Keratinocyte (primary cell): Measurements from ENCODE around the gene PDCD1LG2. TPM values are rescaled to one million over a fixed set of nuclear protein-coding genes. Genes with fewer than 3 reads are reported as not detected.
A peak's percentile ranks its signal among the peaks of the same experiment; 100 is the strongest.

Source experiments
- DNase-seq: peaks from one replicate; pipeline ENCODE4 v3.0.0-alpha.2; 2011; ENCODE audit warnings: low read depth, missing footprints, low spot score
- FAIRE-seq: peaks from 2 replicates; lab custom pipeline; 2011; peaks lifted over from hg19 to GRCh38; lab: Jason Lieb, UNC
- H2AFZ ChIP-seq: 2 replicates; pipeline ENCODE4 v1.6.0; 2012; ENCODE audit warnings: low read length, control low read depth, inconsistent platforms; ENCODE audit not compliant: control insufficient read depth
- H3K27ac ChIP-seq: 2 replicates; pipeline ENCODE4 v1.5.1; 2011; ENCODE audit warnings: low read length; ENCODE audit not compliant: control insufficient read depth, insufficient read depth
- H3K27me3 ChIP-seq: 3 replicates; pipeline ENCODE4 v1.6.0; 2011; ENCODE audit warnings: low read length; ENCODE audit not compliant: control insufficient read depth, insufficient read depth; ENCODE audit errors: extremely low read depth
- H3K36me3 ChIP-seq, 2 experiments: 2 replicates in 1 of 2; 3 replicates in 1 of 2; pipeline ENCODE4 v1.5.1; 2011; ENCODE audit warnings: low read length in 2 of 2, mild to moderate bottlenecking in 1 of 2; ENCODE audit not compliant: control insufficient read depth in 2 of 2, insufficient read depth in 2 of 2; ENCODE audit errors: extremely low read depth in 1 of 2
- H3K4me1 ChIP-seq: 3 replicates; pipeline ENCODE4 v1.5.1; 2011; ENCODE audit warnings: low read length; ENCODE audit not compliant: control insufficient read depth, insufficient read depth; ENCODE audit errors: extremely low read depth
- H3K4me2 ChIP-seq: 3 replicates; pipeline ENCODE4 v1.6.0; 2011; ENCODE audit warnings: low read depth, low read length; ENCODE audit not compliant: control insufficient read depth, insufficient read depth; ENCODE audit errors: extremely low read depth
- H3K4me3 ChIP-seq, 3 experiments: fragments of 200-600 bp in 1 of 3; sonication (generic) in 1 of 3; 2 replicates in 2 of 3; 3 replicates in 1 of 3; pipeline ENCODE4 v1.5.1; 2011 to 2016; ENCODE audit warnings: low read length in 3 of 3, mild to moderate bottlenecking in 3 of 3, control low read depth in 2 of 3, inconsistent platforms in 1 of 3, low read depth in 1 of 3, mixed read lengths in 1 of 3, mixed run types in 1 of 3, moderate library complexity in 1 of 3; ENCODE audit not compliant: control insufficient read depth in 2 of 3, insufficient read depth in 2 of 3; ENCODE audit errors: extremely low read depth in 1 of 3
- H3K79me2 ChIP-seq: 2 replicates; pipeline ENCODE4 v1.6.0; 2012; ENCODE audit warnings: low read length; ENCODE audit not compliant: control insufficient read depth, insufficient read depth
- H3K9ac ChIP-seq: 3 replicates; pipeline ENCODE4 v1.6.0; 2011; ENCODE audit warnings: low read length; ENCODE audit not compliant: control insufficient read depth, insufficient read depth; ENCODE audit errors: extremely low read depth
- H3K9me1 ChIP-seq: 3 replicates; pipeline ENCODE4 v1.6.0; 2011; ENCODE audit warnings: low read length; ENCODE audit not compliant: control insufficient read depth, insufficient read depth; ENCODE audit errors: extremely low read depth
- H3K9me3 ChIP-seq: 2 replicates; pipeline ENCODE4 v1.5.1; 2012; ENCODE audit warnings: low read depth, low read length; ENCODE audit not compliant: control insufficient read depth
- H4K20me1 ChIP-seq: 3 replicates; pipeline ENCODE4 v1.6.0; 2011; ENCODE audit warnings: low read length; ENCODE audit not compliant: control insufficient read depth, insufficient read depth; ENCODE audit errors: extremely low read depth
- CTCF ChIP-seq, 3 experiments: IDR thresholded peaks in 1 of 3; conservative IDR thresholded peaks in 1 of 3; optimal IDR thresholded peaks in 1 of 3; 2 replicates in 2 of 3; 3 replicates in 1 of 3; pipeline versions ENCODE3 to v1.5.1; 2011; ENCODE audit warnings: low read length in 3 of 3, mild to moderate bottlenecking in 3 of 3, moderate library complexity in 2 of 3, control low read depth in 1 of 3, inconsistent platforms in 1 of 3; ENCODE audit not compliant: insufficient read depth in 2 of 3; ENCODE audit errors: extremely low read depth in 1 of 3
- EZH2 ChIP-seq: IDR thresholded peaks from one replicate; pipeline ENCODE4 v1.6.1; 2012; ENCODE audit warnings: inconsistent platforms, mild to moderate bottlenecking, low read length, moderate library complexity
- dilution Hi-C: fragments of 300-500 bp; cut with MboI; formaldehyde crosslinking; loops from one replicate; pipeline ENCODE4 v1.7.0; 2020; ENCODE audit warnings: low sequenced_read_pairs; ENCODE audit not compliant: extremely low pct_ligation_motif_present
- polyA plus RNA-seq, 5 experiments: library from polyadenylated mRNA; depleted of rRNA in 3 of 5; stranded (reverse) in 3 of 5; stranded (forward) in 1 of 5; unstranded in 1 of 5; fragments of >200 nt; gene quantifications; 1 replicate in 1 of 5; 2 replicates in 3 of 5; 3 replicates in 1 of 5; pipeline versions ENCODE4 v1.2.1 to v1.2.3, GENCODE V29; 2011 to 2012; ENCODE audit warnings: missing spikeins in 2 of 5, low read depth in 1 of 5, low replicate concordance in 1 of 5

PDCD1LG2 gene
- polyA plus RNA-seq, 1 donor (not counting 4 experiments of a cell fraction or from before 2014, with no cell fraction given), result 20.2 TPM

- peaks cover 9% of the 10 kb centered on the region for H3K4me1 ChIP-seq
- dilution Hi-C loops, result no loop called here
Observed at GRCh38 chr9:5575000-5575399, 64.7 kb downstream of the PDCD1LG2 start.

GRCh38 chr9:5577225-5577624 is 66.9 kb downstream of the PDCD1LG2 start:
- H2AFZ ChIP-seq, result no peak overlapping the region
- FAIRE-seq (no peak), DNase-seq (no peak)
- no peaks in the 10 kb centered on the region for H4K20me1 ChIP-seq
- no peak overlapping the region for H3K4me2 ChIP-seq
- H3K27ac ChIP-seq, result no peak overlapping the region
- no peak overlapping the region for H3K9ac ChIP-seq
- peaks cover 1 to 4% of the 10 kb centered on the region in 2 experiments for H3K36me3 ChIP-seq
- dilution Hi-C loops, result no loop called here
- H3K9me1 ChIP-seq, result no peaks in the 10 kb centered on the region
- no peaks in the 10 kb centered on the region for H3K79me2 ChIP-seq
- H3K4me3 ChIP-seq, result no peak overlapping the region
- TF ChIP-seq CTCF (optimal IDR thresholded peaks at IDR 0.05 in 1 of 3, IDR thresholded peaks at IDR 0.05 in 1 of 3, conservative IDR thresholded peaks at IDR 0.05 in 1 of 3; ENCODE audit: extremely low read depth in 1 of 3, insufficient read depth in 2 of 3, low read length in 3 of 3) (no peak), EZH2 (no peak)
- no peaks in the 10 kb centered on the region for H3K27me3 ChIP-seq
- no peaks in the 10 kb centered on the region for H3K9me3 ChIP-seq
- peaks cover 9% of the 10 kb centered on the region for H3K4me1 ChIP-seq

More at GRCh38 chr9:5575000-5575399, 64.7 kb downstream of the PDCD1LG2 start:
- peaks cover 4 to 5% of the 10 kb centered on the region in 2 experiments for H3K36me3 ChIP-seq
- no peaks in the 10 kb centered on the region for H3K9me1 ChIP-seq
- DNase-seq (no peak), FAIRE-seq (no peak)
- H3K9me3 ChIP-seq, result no peaks in the 10 kb centered on the region
- no peak overlapping the region for H3K27ac ChIP-seq
- no peaks in the 10 kb centered on the region for H3K27me3 ChIP-seq
- H3K4me3 ChIP-seq, result no peak overlapping the region
- H3K79me2 ChIP-seq, result no peaks in the 10 kb centered on the region
- TF ChIP-seq CTCF (optimal IDR thresholded peaks at IDR 0.05 in 1 of 3, IDR thresholded peaks at IDR 0.05 in 1 of 3, conservative IDR thresholded peaks at IDR 0.05 in 1 of 3; ENCODE audit: extremely low read depth in 1 of 3, insufficient read depth in 2 of 3, low read length in 3 of 3), result peak in 1 of 3 experiments; percentile 35
- no peak for TF ChIP-seq EZH2
- H3K9ac ChIP-seq, result no peak overlapping the region
- H2AFZ ChIP-seq, result no peak overlapping the region
- no peak overlapping the region for H3K4me2 ChIP-seq
- H4K20me1 ChIP-seq, result no peaks in the 10 kb centered on the region
